Activated CD4-positive, alpha-beta T cell treated with anti-CD3 and anti-CD28 coated beads, Interleukin-2, Interleukin-4, amounts not matched to agents 100 ng/mL and 50 ng/mL, durations not matched to agents 16 hours and 8 hours (primary cell): ENCODE results near the gene ACSL3.
"Not testable (repeated sequence)": the region's sequence is repeated elsewhere in the genome, so short reads cannot be mapped to it uniquely, and the experiment has no call there.

Experiments used
- DNase-seq: peaks from one replicate; pipeline ENCODE4 v3.0.0-alpha.2; 2020; ENCODE audit warnings: low spot score

The ACSL3 gene

DNA sequence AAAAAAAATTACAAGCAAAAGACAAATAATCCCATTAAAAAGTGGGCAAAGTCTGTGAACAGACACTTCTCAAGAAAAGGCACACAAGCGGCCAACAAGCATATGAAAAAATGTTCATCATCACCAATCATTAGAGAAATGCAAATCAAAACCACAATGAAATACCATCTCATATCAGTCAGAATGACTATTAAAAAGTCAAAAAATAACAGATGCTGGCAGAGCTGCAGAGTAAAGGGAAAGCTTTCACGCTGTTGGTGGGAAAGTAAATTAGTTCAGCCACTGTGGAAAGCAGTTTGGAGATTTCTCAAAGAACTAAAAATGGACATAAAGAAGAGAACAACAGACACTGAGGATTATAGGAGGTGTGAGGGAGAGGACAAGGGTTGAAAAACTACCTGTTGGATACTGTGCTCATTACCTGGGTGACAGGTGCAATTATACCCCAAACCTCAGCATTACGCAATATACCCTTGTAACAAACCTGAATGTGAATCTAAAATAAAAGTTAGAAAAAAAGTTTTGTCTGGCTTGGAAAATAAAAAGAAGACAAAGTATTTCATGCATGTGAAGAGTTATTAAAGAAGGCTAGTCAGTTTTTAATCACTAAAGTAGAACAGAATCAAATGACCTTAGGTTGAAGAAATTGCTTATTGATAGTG is 8.7 kb upstream of the ACSL3 start:
- DNase-seq = no peak

- DNase-seq = no peak
Observed at GRCh38 chr2:222854773-222855700, 5.8 kb upstream of the ACSL3 start.

DNA sequence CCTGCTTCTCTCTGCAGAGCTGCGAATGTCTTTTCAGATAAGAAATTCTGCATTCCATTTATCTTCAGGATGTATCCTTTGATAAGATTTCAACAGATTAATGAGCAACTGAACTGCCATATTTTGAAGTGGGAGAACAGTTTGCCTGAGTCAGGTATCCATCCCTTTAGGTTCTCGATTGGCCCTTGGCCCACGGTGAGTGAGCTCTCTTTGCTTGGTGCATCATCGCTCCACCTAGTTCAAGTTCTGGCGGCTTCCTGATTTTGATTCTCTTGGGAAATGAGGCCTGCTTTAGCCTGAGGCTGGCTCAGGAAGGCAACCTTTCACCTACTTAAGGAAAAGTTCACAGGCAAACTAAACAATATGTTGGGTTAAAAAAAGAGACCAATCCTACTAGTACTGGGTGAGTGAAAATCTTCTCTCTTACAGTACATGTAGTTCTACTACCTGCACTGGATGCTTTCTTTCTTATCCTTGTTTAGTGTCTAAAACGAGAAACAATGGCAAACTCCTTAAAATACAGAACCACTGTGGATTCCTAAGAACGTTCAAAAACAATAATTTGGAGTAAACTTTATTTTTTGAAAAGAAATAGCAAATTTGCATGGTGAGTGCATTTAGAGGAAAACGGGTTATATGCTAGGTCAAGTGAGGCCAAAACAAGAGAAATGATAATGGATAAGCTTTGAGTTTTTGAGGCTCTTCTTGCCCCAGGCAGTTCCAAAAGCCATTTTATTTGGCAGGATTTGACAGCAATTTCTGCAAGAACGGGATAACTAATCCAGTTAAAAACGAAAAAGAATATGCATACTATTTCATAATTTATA is 837 bp upstream of the ACSL3 start:
- no peak for DNase-seq

DNA sequence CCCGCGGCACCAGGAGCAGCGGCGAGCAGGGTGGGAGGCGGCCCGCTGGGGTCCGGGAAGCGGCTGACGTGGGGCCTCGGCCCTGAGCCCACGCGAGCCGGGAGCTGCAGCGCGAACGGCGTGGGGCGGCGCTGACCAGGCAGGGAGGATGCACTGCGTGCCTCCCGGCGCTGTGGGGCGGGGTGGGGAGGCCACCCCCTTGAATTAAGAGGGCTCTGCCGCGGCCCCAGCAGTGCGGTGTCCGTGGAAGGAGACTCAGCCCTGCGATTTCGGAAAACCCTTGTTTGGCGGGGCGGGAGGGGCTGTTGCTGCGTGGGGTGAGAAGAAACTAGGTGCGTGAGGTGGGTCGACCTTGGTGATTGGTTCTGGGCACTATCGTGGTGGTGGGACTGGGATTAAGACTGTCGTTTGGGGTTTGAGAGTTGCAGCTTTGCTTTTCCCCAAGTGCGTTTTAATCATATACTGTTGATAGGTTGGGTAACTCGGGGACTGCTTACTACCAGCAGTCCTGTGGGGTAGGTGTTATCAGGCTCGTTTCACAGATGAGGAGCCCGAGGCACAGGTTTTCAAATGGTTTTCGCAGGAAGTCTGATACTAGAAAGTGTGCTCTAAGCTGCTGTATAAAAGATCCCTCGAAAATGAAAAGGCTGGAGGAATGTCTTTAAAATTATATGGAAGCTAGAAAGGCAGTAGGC is 722 bp downstream of the ACSL3 start:
- peak; percentile 19 for DNase-seq

- DNase-seq = no peak
Observed at GRCh38 chr2:222862106-222862908, 1.5 kb downstream of the ACSL3 start.

- no peak for DNase-seq
Observed at GRCh38 chr2:222862909-222863544, 2.2 kb downstream of the ACSL3 start.

DNA sequence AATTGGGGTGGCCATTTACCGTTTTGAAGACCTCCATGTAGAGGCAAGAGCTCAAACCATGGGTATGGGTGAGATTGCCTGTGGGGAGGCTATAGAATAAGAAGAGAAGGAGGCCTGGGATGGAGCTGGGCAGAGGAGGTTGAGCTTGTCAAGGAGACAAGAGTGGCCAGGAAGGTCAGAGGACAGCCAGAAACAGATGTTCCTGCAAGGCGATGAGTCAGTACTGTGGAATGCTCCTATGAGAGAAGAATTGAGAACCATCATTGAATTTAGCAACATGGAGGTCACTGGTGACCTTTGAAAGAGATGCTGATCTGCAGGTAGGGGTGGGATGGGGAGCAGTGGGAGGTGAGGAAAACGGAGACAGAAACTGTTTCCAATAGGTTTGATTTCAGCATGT is 3.5 kb downstream of the ACSL3 start:
- DNase-seq = no peak

DNA sequence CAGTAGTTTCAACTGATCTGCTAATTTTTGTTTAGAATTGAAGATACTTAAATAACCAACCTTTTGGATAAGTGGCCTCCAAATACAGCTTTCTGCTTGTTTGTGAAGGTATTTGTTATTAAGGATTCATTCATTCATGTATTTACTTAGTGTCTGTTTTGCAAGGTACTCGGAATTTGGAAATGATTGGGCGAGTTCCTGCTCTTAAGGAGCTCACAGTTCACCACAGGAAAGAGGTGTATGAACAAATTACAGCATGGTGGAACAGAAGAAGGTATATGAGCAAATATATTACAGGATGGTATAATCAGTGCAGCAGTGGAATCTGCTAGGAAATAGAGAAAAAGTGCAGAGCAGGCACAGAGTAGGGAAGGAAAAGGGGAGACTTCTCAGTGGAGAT is 4.5 kb downstream of the ACSL3 start:
- DNase-seq = no peak

- DNase-seq = no peak
Observed at GRCh38 chr2:222866358-222866960, 5.6 kb downstream of the ACSL3 start.

GRCh38 chr2:222868560-222869251 is 7.9 kb downstream of the ACSL3 start:
- DNase-seq = not testable (repeated sequence)

- no peak for DNase-seq
Observed at GRCh38 chr2:222869252-222869560, 8.4 kb downstream of the ACSL3 start.

DNA sequence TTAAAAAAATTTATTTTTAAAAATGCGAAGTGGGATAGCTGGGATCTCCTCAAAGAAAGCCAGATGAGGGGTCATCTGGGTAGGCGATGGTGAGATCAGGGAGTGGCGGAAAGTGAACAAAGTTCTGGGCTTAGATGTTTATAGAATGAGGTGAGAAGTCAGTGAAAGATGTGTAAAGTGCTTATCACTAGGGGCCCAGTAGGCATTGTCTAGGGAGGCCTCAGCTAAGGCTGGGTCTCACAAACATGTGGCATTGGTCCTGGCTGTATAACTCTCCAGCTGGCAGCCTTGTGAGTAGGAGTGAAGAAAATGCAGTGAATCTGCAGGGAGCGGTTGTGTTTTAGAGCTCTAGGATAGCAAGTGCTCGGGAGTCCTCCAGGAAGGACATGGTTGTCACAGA is 10.5 kb downstream of the ACSL3 start:
- DNase-seq = no peak

DNA sequence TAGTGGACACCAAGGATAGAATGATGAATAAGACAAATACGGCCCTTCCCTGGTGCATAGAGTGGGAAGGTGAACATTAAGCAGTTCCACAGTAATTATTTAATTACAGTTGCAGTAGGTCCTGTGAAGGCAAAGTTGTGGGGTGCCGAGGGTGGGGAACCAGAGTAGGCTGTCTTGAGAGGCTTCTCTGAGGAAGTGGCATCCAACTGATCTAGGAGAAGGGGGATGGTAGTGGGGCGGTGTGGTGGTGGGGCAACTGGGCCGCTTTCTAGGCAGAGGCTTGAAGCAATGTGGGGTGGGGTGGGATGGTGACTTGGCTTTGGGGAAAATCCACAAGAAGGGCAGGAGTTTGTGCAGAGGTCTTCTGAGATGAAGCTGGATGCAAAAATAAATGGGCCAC is 11.7 kb downstream of the ACSL3 start:
- no peak for DNase-seq

DNA sequence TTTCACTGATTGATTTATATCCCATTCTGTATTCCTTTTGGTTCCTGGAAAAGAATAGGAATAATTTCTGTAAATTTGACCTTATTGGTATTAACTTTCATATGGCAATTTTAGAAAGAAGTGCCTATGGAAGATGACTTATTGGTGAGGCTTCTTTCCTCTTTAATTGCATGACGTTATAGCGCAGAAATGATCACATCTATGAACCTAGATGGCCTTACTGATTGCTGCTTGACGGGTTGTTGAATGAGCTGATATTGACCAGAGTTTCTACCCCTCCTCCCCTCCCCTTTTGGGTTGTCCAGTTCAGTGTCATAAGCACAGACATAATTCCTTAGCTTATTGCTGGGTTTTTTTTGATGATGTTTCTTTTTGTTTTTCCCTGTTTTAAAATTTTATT is 14.6 kb downstream of the ACSL3 start:
- DNase-seq = no peak

DNA sequence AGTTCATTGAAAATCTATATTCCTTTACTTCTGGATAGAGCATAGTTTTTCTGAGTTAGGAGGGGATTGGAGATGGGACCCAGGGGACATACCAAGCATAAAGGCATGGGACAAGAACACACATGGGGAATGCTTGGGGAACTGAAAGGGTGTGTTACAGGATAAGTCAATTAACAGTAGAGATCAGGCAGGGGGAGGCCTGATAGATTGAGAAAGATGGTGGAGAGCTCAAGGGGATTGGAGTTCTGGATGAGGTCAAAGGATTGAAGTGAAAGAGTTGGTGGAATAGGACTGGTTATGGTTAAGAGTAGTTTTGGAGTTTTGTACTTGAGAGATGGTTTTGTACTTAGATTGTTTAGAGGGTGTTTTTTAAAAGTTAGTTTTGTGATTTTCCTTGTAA is 16.1 kb downstream of the ACSL3 start:
- no peak for DNase-seq

DNA sequence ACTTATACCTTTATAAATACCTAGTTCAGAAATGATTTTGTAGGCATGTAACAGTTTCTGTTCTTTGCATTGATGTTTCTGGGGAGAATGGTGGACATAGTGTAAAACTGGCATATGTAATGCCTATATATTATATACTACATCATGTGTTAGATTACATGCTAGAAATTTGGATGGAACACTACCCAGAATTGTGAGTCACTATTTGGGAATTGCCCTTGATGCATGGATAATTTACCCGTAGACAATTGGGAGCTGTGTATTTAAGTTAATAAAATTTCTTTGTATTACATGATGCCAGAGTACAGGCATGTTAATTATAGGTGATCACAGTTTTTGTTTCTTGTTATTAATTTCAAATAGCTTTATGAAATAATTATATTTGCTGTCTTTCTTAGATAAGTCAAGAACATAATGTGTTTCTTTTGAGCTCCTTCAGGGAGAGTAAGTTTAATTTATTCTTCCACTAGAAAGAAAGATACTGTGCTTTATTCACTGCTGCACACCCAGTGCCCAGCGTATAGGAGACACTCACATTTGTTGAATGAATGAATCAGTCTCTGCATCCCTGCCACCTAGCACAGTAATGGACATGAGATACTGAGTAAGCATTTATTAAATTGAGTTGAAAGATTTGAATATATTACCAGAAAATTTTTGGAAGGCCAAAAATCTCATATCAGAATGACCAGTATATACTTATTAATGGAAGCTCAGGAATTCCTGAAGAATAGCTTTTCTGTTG is 16.9 kb downstream of the ACSL3 start:
- DNase-seq = no peak

- DNase-seq = no peak
Observed at GRCh38 chr2:222878301-222878876, 17.6 kb downstream of the ACSL3 start.

GRCh38 chr2:222878877-222879603 is 18.2 kb downstream of the ACSL3 start:
- DNase-seq = no peak
